Right lobe of liver (tissue), 6 donors: ENCODE results near the gene NCAPH2. TPM values are rescaled to one million over a fixed set of nuclear protein-coding genes. Genes with fewer than 3 reads are reported as not detected.
A peak's percentile ranks its signal among the peaks of the same experiment; 100 is the strongest.

ENCODE experiments used
- ATAC-seq, 4 donors: fragments of 200-7000 bp; cut with Tn5 transposase; one replicate each; pipeline ENCODE4 v1.9.1; 2020; ENCODE audit warnings: mild to moderate bottlenecking in 4 of 4, moderate library complexity in 4 of 4
- DNase-seq, 3 donors: peaks; one replicate each; pipeline ENCODE4 v3.0.0-alpha.2; 2020
- H3K27ac ChIP-seq, 3 donors: fragments of 200-600 bp; one replicate each; pipeline ENCODE4 v1.8.0; 2022
- H3K27me3 ChIP-seq, 2 donors: fragments of 200-600 bp; one replicate each; pipeline ENCODE4 v1.8.0; 2022
- H3K36me3 ChIP-seq, 4 donors: fragments of 200-600 bp; sonication (generic) in 1 of 4; one replicate each; pipeline versions ENCODE4 v1.5.1 to v1.8.0; 2017 to 2022; ENCODE audit warnings: control low read depth in 1 of 4
- H3K4me1 ChIP-seq, 4 donors: fragments of 200-600 bp; sonication (generic) in 1 of 4; one replicate each; pipeline versions ENCODE4 v1.5.1 to v1.8.0; 2017 to 2022; ENCODE audit warnings: control low read depth in 1 of 4
- H3K4me3 ChIP-seq, 3 donors: fragments of 200-600 bp; one replicate each; pipeline ENCODE4 v1.8.0; 2022
- H3K9me3 ChIP-seq, 4 donors: fragments of 200-600 bp; sonication (generic) in 1 of 4; one replicate each; pipeline versions ENCODE4 v1.5.1 to v1.8.0; 2017 to 2022; ENCODE audit warnings: control low read depth in 1 of 4
- POLR2A ChIP-seq: fragments of 450-650 bp; IDR thresholded peaks from one replicate; pipeline ENCODE4 v1.6.1; 2017; ENCODE audit warnings: antibody characterized with exemption, mild to moderate bottlenecking
- WGBS: methylation state at CpG from one replicate; pipeline ENCODE4 v1.1.6; 2018; ENCODE audit warnings: low coverage, low lambda C conversion rate; ENCODE audit not compliant: insufficient coverage; ENCODE audit errors: missing lambda C conversion rate; 5-methylcytosine and 5-hydroxymethylcytosine counted together
- intact Hi-C, 2 donors: fragments of 100-400 bp; cut with DNase I; formaldehyde crosslinking; loops; one replicate each; pipeline versions ENCODE4 v1.11.2 to v1.14.1; 2022
- total RNA-seq, 6 experiments: library from RNA; depleted of rRNA in 2 of 6; stranded (reverse); fragments of >200 nt in 2 of 6; fragmentation: NEBNext Ultra II Directional in 3 of 6; extraction: Animal tissue kit (Norgen Biotek cat#: 25700) in 3 of 6; gene quantifications; one replicate each; pipeline versions ENCODE4 v1.1.0 to v1.2.4, GENCODE V29; 2016 to 2023
- TF ChIP-seq, protein P1 (sequence below), 4 donors: fragments of 200-600 bp in 3 of 4; fragments of 450-650 bp in 1 of 4; IDR thresholded peaks; one replicate each; pipeline versions ENCODE4 v1.5.1 to v1.8.0; 2016 to 2022; ENCODE audit warnings: antibody characterized with exemption in 4 of 4, mild to moderate bottlenecking in 2 of 4
- donor health status: DM: no; HTN: yes; CAD: no.
- donor health status: DM: no; HTN: no; CAD: no.
- donor health status: DM: no; HTN: no; CAD: no.
- donor health status: DM: no; HTN: yes; CAD: no.
- donor health status: DM: no; HTN: yes; CAD: no.

The NCAPH2 gene
- total RNA-seq, 6 experiments from 2014 or later, result 11.4 to 17.3 (median 13.9) TPM

- H3K4me1 ChIP-seq, result peaks cover 0 to 14% (median 6%) of the 10 kb centered on the region in 4 donors
- no peaks in the 10 kb centered on the region for H3K9me3 ChIP-seq
- ATAC-seq (peak; percentile 46 to 62 (median 58)), DNase-seq (peak; percentile 94 to 97 (median 95))
- peak; percentile 90 for TF ChIP-seq POLR2A
- TF ChIP-seq, protein P1, sequence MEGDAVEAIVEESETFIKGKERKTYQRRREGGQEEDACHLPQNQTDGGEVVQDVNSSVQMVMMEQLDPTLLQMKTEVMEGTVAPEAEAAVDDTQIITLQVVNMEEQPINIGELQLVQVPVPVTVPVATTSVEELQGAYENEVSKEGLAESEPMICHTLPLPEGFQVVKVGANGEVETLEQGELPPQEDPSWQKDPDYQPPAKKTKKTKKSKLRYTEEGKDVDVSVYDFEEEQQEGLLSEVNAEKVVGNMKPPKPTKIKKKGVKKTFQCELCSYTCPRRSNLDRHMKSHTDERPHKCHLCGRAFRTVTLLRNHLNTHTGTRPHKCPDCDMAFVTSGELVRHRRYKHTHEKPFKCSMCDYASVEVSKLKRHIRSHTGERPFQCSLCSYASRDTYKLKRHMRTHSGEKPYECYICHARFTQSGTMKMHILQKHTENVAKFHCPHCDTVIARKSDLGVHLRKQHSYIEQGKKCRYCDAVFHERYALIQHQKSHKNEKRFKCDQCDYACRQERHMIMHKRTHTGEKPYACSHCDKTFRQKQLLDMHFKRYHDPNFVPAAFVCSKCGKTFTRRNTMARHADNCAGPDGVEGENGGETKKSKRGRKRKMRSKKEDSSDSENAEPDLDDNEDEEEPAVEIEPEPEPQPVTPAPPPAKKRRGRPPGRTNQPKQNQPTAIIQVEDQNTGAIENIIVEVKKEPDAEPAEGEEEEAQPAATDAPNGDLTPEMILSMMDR (IDR thresholded peaks at IDR 0.05), result no peak
- H3K36me3 ChIP-seq, result no peaks in the 10 kb centered on the region
- intact Hi-C loops, result no loop called here
- peak overlapping the region; percentile 94 to 98 (median 97) for H3K27ac ChIP-seq
- 5% methylated on average over 7 of the region's 53 CpGs for WGBS
- H3K27me3 ChIP-seq, result no peaks in the 10 kb centered on the region
- H3K4me3 ChIP-seq, result peak overlapping the region; percentile 75 to 79 (median 76)
Observed at GRCh38 chr22:50530877-50531545, 23.0 kb downstream of the NCAPH2 start.

DNA sequence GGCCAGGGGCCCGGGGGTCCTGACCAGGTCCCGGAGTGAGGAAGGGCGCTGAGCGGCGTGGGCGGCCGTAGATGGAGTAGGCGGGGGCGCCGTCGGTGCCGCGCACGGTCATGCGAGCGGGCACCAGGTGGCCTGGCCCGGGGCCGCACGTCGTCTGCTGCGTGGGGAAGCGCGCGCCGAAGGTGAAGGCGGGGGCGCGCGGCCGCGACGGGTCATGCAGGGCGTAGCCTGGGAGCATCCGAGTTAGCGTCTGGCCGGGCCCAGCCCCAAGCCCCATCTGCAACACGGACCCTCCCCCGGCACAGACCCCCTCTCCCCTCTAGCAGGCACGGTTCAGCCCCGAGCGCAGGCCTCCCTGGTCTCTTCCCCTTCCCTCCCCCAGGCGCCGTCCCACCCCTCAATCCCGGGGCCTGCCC is 23.5 kb downstream of the NCAPH2 start:
- H3K27ac ChIP-seq, result peak overlapping the region; percentile 94 to 98 (median 97)
- DNase-seq, result peak; percentile 83 to 87 (median 85)
- peaks cover 0 to 14% (median 4%) of the 10 kb centered on the region in 4 donors for H3K4me1 ChIP-seq
- ATAC-seq, result peak; percentile 29 to 52 (median 46)
- H3K27me3 ChIP-seq, result no peaks in the 10 kb centered on the region
- no peaks in the 10 kb centered on the region for H3K36me3 ChIP-seq
- WGBS, result 0% methylated on average over 2 of the region's 44 CpGs
- H3K4me3 ChIP-seq, result peak overlapping the region; percentile 75 to 79 (median 76)
- no peaks in the 10 kb centered on the region for H3K9me3 ChIP-seq
- intact Hi-C loops, result no loop called here
- no peak for TF ChIP-seq POLR2A
- TF ChIP-seq, protein P1 (IDR thresholded peaks at IDR 0.05), result no peak

- intact Hi-C loops, result no loop called here
Observed at GRCh38 chr22:50531962-50532674, 24.1 kb downstream of the NCAPH2 start.

More at GRCh38 chr22:50531962-50532674, 24.1 kb downstream of the NCAPH2 start:
- WGBS, result 5% methylated on average over 13 of the region's 56 CpGs
- ATAC-seq (peak; percentile 37 to 61 (median 54)), DNase-seq (peak; percentile 89 to 93 (median 93))
- TF ChIP-seq POLR2A, result peak; percentile 60
- TF ChIP-seq, protein P1 (IDR thresholded peaks at IDR 0.05), result peak in 1 of 4 donors; percentile 2
- Histone ChIP-seq H3K27me3 (no peaks in the 10 kb centered on the region), H3K4me3 (peak overlapping the region; percentile 75 to 79 (median 76)), H3K27ac (peak overlapping the region; percentile 94 to 98 (median 97)), H3K9me3 (no peaks in the 10 kb centered on the region), H3K4me1 (peaks cover 0 to 14% (median 1%) of the 10 kb centered on the region in 4 donors), H3K36me3 (no peaks in the 10 kb centered on the region)
